Right cardiac atrium (tissue), 5 donors: ENCODE results near the gene PADI3. TPM values are rescaled to one million over a fixed set of nuclear protein-coding genes. Genes with fewer than 3 reads are reported as not detected.

ENCODE experiments used
- ATAC-seq, 2 donors: fragments of 200-7000 bp; cut with Tn5 transposase; one replicate each; pipeline versions ENCODE4 v1.8.0 to v1.9.1; 2020; ENCODE audit warnings: moderate library complexity in 2 of 2, mild to moderate bottlenecking in 1 of 2
- DNase-seq, 3 donors: peaks; one replicate each; pipeline ENCODE4 v3.0.0-alpha.2; 2020
- H3K27ac ChIP-seq: one replicate; pipeline ENCODE4 v1.5.1; 2013; ENCODE audit warnings: mild to moderate bottlenecking, low read length, control low read depth, moderate library complexity
- H3K27me3 ChIP-seq: one replicate; pipeline ENCODE4 v1.6.1; 2013; ENCODE audit not compliant: control insufficient read depth, insufficient read depth
- H3K4me1 ChIP-seq: one replicate; pipeline ENCODE4 v1.6.1; 2013; ENCODE audit warnings: low read length; ENCODE audit not compliant: control insufficient read depth, insufficient read depth
- H3K4me3 ChIP-seq: one replicate; pipeline ENCODE4 v1.5.1; 2013; ENCODE audit warnings: low read length, control low read depth
- H3K9me3 ChIP-seq: one replicate; pipeline ENCODE4 v1.6.1; 2013; ENCODE audit warnings: low read length; ENCODE audit not compliant: control insufficient read depth
- WGBS: extraction: QIAGEN DNeasy Blood & Tissue Kit; methylation state at CpG from one replicate; pipeline ENCODE4 v1.1.7; 2013; 5-methylcytosine and 5-hydroxymethylcytosine counted together
- intact Hi-C, 4 donors: fragments of 100-400 bp; cut with DNase I; formaldehyde crosslinking; loops; one replicate each; pipeline versions ENCODE4 v1.11.0 to v1.14.0; 2022 to 2023
- polyA plus RNA-seq: library from polyadenylated mRNA; stranded (reverse); fragments of 200-250 nt; gene quantifications from one replicate; pipeline ENCODE4 v1.2.3, GENCODE V29; 2013
- total RNA-seq, 4 donors: library from RNA; stranded (reverse); fragmentation: NEBNext Ultra II Directional; extraction: Animal tissue kit (Norgen Biotek cat#: 25700); gene quantifications; one replicate each; pipeline ENCODE4 v1.2.1, GENCODE V29; 2021
- donor health status: healthy with polysubstance abuse.
- donor health status: DM: no; HTN: yes; CAD: no.
- donor health status: DM: no; HTN: no; CAD: no.
- donor health status: DM: no; HTN: yes; CAD: no; lungs with severe emphysema.
- donor health status: DM: yes; HTN: yes; CAD: no.

PADI3 gene
- total and polyA plus RNA-seq, 5 donors, result not detected

- 45% methylated on average over 2 of the region's 2 CpGs for WGBS
- H3K9me3 ChIP-seq, result no peaks in the 10 kb centered on the region
- intact Hi-C loops, result no loop called here
- no peaks in the 10 kb centered on the region for H3K4me1 ChIP-seq
- DNase-seq (no peak), ATAC-seq (peak in 1 of 2 donors; percentile 30)
- no peak overlapping the region for H3K27ac ChIP-seq
- H3K4me3 ChIP-seq, result no peak overlapping the region
- H3K27me3 ChIP-seq, result no peaks in the 10 kb centered on the region
These were observed 40.9 kb upstream of the PADI3 start for GRCh38 chr1:17207966-17208418.

GRCh38 chr1:17208546-17208945, 40.4 kb upstream of the PADI3 start:
- no peak for DNase-seq
- intact Hi-C loops, result no loop called here
- no peaks in the 10 kb centered on the region for H3K9me3 ChIP-seq
- H3K4me3 ChIP-seq, result no peak overlapping the region
- H3K27me3 ChIP-seq, result no peaks in the 10 kb centered on the region
- no peaks in the 10 kb centered on the region for H3K4me1 ChIP-seq
- ATAC-seq, result no peak
- 80% methylated on average over 3 of the region's 3 CpGs for WGBS
- no peak overlapping the region for H3K27ac ChIP-seq

- H3K4me3 ChIP-seq, result no peak overlapping the region
- no peaks in the 10 kb centered on the region for H3K27me3 ChIP-seq
- ATAC-seq, result no peak
- no peak for DNase-seq
- 69% methylated on average over 5 of the region's 5 CpGs for WGBS
- intact Hi-C loops, result no loop called here
- no peak overlapping the region for H3K27ac ChIP-seq
- no peaks in the 10 kb centered on the region for H3K9me3 ChIP-seq
- H3K4me1 ChIP-seq, result no peaks in the 10 kb centered on the region
These were observed 39.5 kb upstream of the PADI3 start for GRCh38 chr1:17209430-17209829.

GRCh38 chr1:17210176-17210575, 38.7 kb upstream of the PADI3 start:
- ATAC-seq, result no peak
- Histone ChIP-seq H3K27me3 (no peaks in the 10 kb centered on the region), H3K4me3 (no peak overlapping the region), H3K4me1 (no peaks in the 10 kb centered on the region), H3K27ac (no peak overlapping the region), H3K9me3 (no peaks in the 10 kb centered on the region)
- DNase-seq, result no peak
- WGBS, result 90% methylated on average over 8 of the region's 8 CpGs
- intact Hi-C loops, result no loop called here

- ATAC-seq (no peak), DNase-seq (no peak)
- intact Hi-C loops, result no loop called here
- no peak overlapping the region for H3K27ac ChIP-seq
- no peaks in the 10 kb centered on the region for H3K27me3 ChIP-seq
- no peaks in the 10 kb centered on the region for H3K9me3 ChIP-seq
- H3K4me1 ChIP-seq, result no peaks in the 10 kb centered on the region
- WGBS, result 89% methylated on average over 5 of the region's 5 CpGs
- no peak overlapping the region for H3K4me3 ChIP-seq
These were observed 37.5 kb upstream of the PADI3 start for GRCh38 chr1:17211377-17211776.

GRCh38 chr1:17212009-17212408, 36.9 kb upstream of the PADI3 start:
- no peaks in the 10 kb centered on the region for H3K27me3 ChIP-seq
- 69% methylated on average over 10 of the region's 10 CpGs for WGBS
- ATAC-seq, result no peak

GRCh38 chr1:17212487-17213121, 36.3 kb upstream of the PADI3 start:
- intact Hi-C loops, result no loop called here
- WGBS, result 21% methylated on average over 13 of the region's 13 CpGs
- Histone ChIP-seq H3K27ac (no peak overlapping the region), H3K4me3 (no peak overlapping the region), H3K9me3 (no peaks in the 10 kb centered on the region), H3K4me1 (no peaks in the 10 kb centered on the region), H3K27me3 (no peaks in the 10 kb centered on the region)
- ATAC-seq (no peak), DNase-seq (peak in 2 of 3 donors; percentile 69 to 70)

More at GRCh38 chr1:17212009-17212408, 36.9 kb upstream of the PADI3 start:
- H3K4me1 ChIP-seq, result no peaks in the 10 kb centered on the region
- no peak for DNase-seq
- no peaks in the 10 kb centered on the region for H3K9me3 ChIP-seq
- no peak overlapping the region for H3K4me3 ChIP-seq
- intact Hi-C loops, result no loop called here
- no peak overlapping the region for H3K27ac ChIP-seq

GRCh38 chr1:17213148-17213781, 35.6 kb upstream of the PADI3 start:
- Histone ChIP-seq H3K9me3 (no peaks in the 10 kb centered on the region), H3K27me3 (no peaks in the 10 kb centered on the region), H3K27ac (no peak overlapping the region), H3K4me3 (no peak overlapping the region), H3K4me1 (no peaks in the 10 kb centered on the region)
- intact Hi-C loops, result no loop called here
- ATAC-seq, result no peak
- no peak for DNase-seq
- WGBS, result 37% methylated on average over 13 of the region's 13 CpGs

GRCh38 chr1:17213782-17214148, 35.1 kb upstream of the PADI3 start:
- H3K27ac ChIP-seq, result no peak overlapping the region
- no peak overlapping the region for H3K4me3 ChIP-seq
- no peaks in the 10 kb centered on the region for H3K27me3 ChIP-seq
- H3K9me3 ChIP-seq, result no peaks in the 10 kb centered on the region
- DNase-seq (no peak), ATAC-seq (no peak)
- WGBS, result 82% methylated on average over 9 of the region's 9 CpGs
- intact Hi-C loops, result no loop called here
- H3K4me1 ChIP-seq, result no peaks in the 10 kb centered on the region

GRCh38 chr1:17214876-17215544, 33.9 kb upstream of the PADI3 start:
- Histone ChIP-seq H3K9me3 (no peaks in the 10 kb centered on the region), H3K27me3 (no peaks in the 10 kb centered on the region), H3K27ac (no peak overlapping the region), H3K4me1 (no peaks in the 10 kb centered on the region), H3K4me3 (no peak overlapping the region)
- intact Hi-C loops, result no loop called here
- ATAC-seq (no peak), DNase-seq (no peak)
- 79% methylated on average over 5 of the region's 5 CpGs for WGBS

- WGBS, result 86% methylated on average over 6 of the region's 6 CpGs
- H3K9me3 ChIP-seq, result no peaks in the 10 kb centered on the region
- no peaks in the 10 kb centered on the region for H3K27me3 ChIP-seq
- intact Hi-C loops, result no loop called here
- ATAC-seq (no peak), DNase-seq (no peak)
- no peak overlapping the region for H3K27ac ChIP-seq
- no peaks in the 10 kb centered on the region for H3K4me1 ChIP-seq
- no peak overlapping the region for H3K4me3 ChIP-seq
These were observed 33.4 kb upstream of the PADI3 start for GRCh38 chr1:17215545-17215890.
